ENCODE results near the gene SCGB1C1. TPM values are rescaled to one million over a fixed set of nuclear protein-coding genes. Genes with fewer than 3 reads are reported as not detected.

SCGB1C1 gene
- total RNA-seq, 2 experiments from 2014 or later, result not detected

GRCh38 chr11:227824-228379 lies 35.0 kb downstream of the SCGB1C1 start:
- Mint-ChIP-seq H3K9me3 (no peaks in the 10 kb centered on the region), H3K4me1 (ENCODE audit: low read depth) (peaks cover 17% of the 10 kb centered on the region), H3K36me3 (ENCODE audit: low read depth) (peaks cover 7% of the 10 kb centered on the region), H3K27ac (no peak overlapping the region), H3K27me3 (no peaks in the 10 kb centered on the region), H3K4me3 (no peak overlapping the region)
- ChIA-PET POLR2A (interaction anchor here (0.7 to 1.2 kb wide), 6 partner anchors 8 to 19 kb away, joined by 3 to 7 read pairs (median 4); no protein-coding TSS in a partner anchor), CTCF (interaction anchor here (1.3 to 4.4 kb wide), 2 partner anchors 12 to 24 kb away, joined by 4 to 28 read pairs; no protein-coding TSS in a partner anchor)
- intact Hi-C loops (cut with micrococcal nuclease), result no loop called here
- DNase-seq, result no peak
- no peak for TF ChIP-seq CTCF (IDR thresholded peaks at IDR 0.05)
- ATAC-seq, result no peak

- Mint-ChIP-seq H3K27me3 (no peaks in the 10 kb centered on the region), H3K9me3 (no peaks in the 10 kb centered on the region), H3K36me3 (ENCODE audit: low read depth) (peaks cover 7% of the 10 kb centered on the region), H3K4me3 (no peak overlapping the region), H3K4me1 (ENCODE audit: low read depth) (peaks cover 22% of the 10 kb centered on the region), H3K27ac (no peak overlapping the region)
- ATAC-seq, result no peak
- ChIA-PET CTCF (interaction anchor here (1.2 to 4.4 kb wide), 3 partner anchors 14 to 132 kb away, joined by 4 to 28 read pairs (median 5); no protein-coding TSS in a partner anchor), POLR2A (interaction anchor here (1.2 to 2.1 kb wide), 3 partner anchors 9 to 23 kb away, joined by 3 to 8 read pairs (median 7); partner anchors contain the start of genes BET1L and RIC8A)
- DNase-seq, result no peak
- intact Hi-C loops (cut with micrococcal nuclease), result no loop called here
- no peak for TF ChIP-seq CTCF (IDR thresholded peaks at IDR 0.05)
Observed at GRCh38 chr11:230431-230830, 37.6 kb downstream of the SCGB1C1 start.

GRCh38 chr11:232783-233565 lies 40.1 kb downstream of the SCGB1C1 start:
- ChIA-PET POLR2A (interaction anchor here (0.9 to 1.0 kb wide), 2 partner anchors 16 to 20 kb away, joined by 3 read pairs; no protein-coding TSS in a partner anchor), CTCF (interaction anchor here (1.2 kb wide), 1 partner anchor 18 kb away, joined by 7 read pairs; no protein-coding TSS in a partner anchor)
- intact Hi-C loops (cut with micrococcal nuclease), result no loop called here
- ATAC-seq, result no peak
- no peak for DNase-seq
- Mint-ChIP-seq H3K4me3 (no peak overlapping the region), H3K36me3 (ENCODE audit: low read depth) (peaks cover 5% of the 10 kb centered on the region), H3K27me3 (no peaks in the 10 kb centered on the region), H3K27ac (no peak overlapping the region), H3K9me3 (no peaks in the 10 kb centered on the region), H3K4me1 (ENCODE audit: low read depth) (peaks cover 19% of the 10 kb centered on the region)
- TF ChIP-seq CTCF (IDR thresholded peaks at IDR 0.05), result no peak

GRCh38 chr11:235180-235579 lies 42.3 kb downstream of the SCGB1C1 start:
- intact Hi-C loops (cut with micrococcal nuclease), result no loop called here
- TF ChIP-seq CTCF (IDR thresholded peaks at IDR 0.05), result no peak
- H3K27me3 Mint-ChIP-seq, result no peaks in the 10 kb centered on the region
- peak overlapping the region; percentile 95 for H3K4me3 Mint-ChIP-seq
- ChIA-PET CTCF (interaction anchor here (1.5 to 6.3 kb wide), 3 partner anchors 15 to 213 kb away, joined by 3 to 68 read pairs (median 7); no protein-coding TSS in a partner anchor), POLR2A (interaction anchor here (0.9 to 6.1 kb wide), 9 partner anchors 9 to 120 kb away, joined by 3 to 43 read pairs (median 4); partner anchors contain the start of genes BET1L and RIC8A)
- ATAC-seq, result no peak
- peaks cover 22% of the 10 kb centered on the region for H3K36me3 Mint-ChIP-seq (ENCODE audit: low read depth)
- peaks cover 35% of the 10 kb centered on the region for H3K4me1 Mint-ChIP-seq (ENCODE audit: low read depth)
- no peak for DNase-seq
- no peaks in the 10 kb centered on the region for H3K9me3 Mint-ChIP-seq
- peak overlapping the region; percentile 93 for H3K27ac Mint-ChIP-seq
